GM12878 (cell line): ENCODE results near the gene DAAM2.

Source experiments
- TCF12 ChIP-seq: IDR thresholded peaks from 2 replicates; pipeline ENCODE4 v1.6.1; 2011; ENCODE audit warnings: low read depth, mild to moderate bottlenecking, low read length
- TF ChIP-seq, protein P1 (sequence below), 3 experiments: IDR thresholded peaks in 2 of 3; conservative IDR thresholded peaks in 1 of 3; 2 replicates each; pipeline ENCODE4 v1.5.1; 2011; ENCODE audit warnings: low read depth in 3 of 3, low read length in 3 of 3, mild to moderate bottlenecking in 3 of 3, control low read depth in 2 of 3, moderate library complexity in 2 of 3, inconsistent platforms in 1 of 3, mixed read lengths in 1 of 3; ENCODE audit not compliant: control insufficient read depth in 2 of 3, insufficient read depth in 1 of 3; ENCODE audit errors: extremely low read depth in 1 of 3
- TF ChIP-seq, protein P2 (sequence below): fragments of 450-650 bp; IDR thresholded peaks from 2 replicates; pipeline ENCODE4 v1.6.1; 2017; ENCODE audit warnings: antibody characterized with exemption, mild to moderate bottlenecking, moderate library complexity

DNA sequence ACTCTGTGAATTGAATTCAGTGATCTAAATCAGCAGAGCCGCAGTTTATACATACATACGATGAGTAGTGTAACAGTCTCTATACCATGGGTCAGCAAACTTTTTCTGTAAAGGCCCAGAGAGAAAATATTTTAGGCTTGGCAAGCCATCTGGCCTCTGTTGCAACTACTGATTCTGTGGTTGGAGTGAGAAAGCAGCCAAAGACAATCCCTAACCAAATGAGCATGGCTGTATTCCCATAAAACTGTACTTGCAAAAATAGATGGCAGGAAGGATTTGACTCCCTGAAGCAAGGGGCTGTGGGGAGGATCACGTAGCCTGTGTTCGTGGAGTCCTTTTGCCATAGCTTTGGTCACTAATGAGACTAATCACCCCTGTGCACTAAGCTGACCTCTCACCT lies 160.0 kb downstream of the DAAM2 start:
- TF ChIP-seq, protein P1, sequence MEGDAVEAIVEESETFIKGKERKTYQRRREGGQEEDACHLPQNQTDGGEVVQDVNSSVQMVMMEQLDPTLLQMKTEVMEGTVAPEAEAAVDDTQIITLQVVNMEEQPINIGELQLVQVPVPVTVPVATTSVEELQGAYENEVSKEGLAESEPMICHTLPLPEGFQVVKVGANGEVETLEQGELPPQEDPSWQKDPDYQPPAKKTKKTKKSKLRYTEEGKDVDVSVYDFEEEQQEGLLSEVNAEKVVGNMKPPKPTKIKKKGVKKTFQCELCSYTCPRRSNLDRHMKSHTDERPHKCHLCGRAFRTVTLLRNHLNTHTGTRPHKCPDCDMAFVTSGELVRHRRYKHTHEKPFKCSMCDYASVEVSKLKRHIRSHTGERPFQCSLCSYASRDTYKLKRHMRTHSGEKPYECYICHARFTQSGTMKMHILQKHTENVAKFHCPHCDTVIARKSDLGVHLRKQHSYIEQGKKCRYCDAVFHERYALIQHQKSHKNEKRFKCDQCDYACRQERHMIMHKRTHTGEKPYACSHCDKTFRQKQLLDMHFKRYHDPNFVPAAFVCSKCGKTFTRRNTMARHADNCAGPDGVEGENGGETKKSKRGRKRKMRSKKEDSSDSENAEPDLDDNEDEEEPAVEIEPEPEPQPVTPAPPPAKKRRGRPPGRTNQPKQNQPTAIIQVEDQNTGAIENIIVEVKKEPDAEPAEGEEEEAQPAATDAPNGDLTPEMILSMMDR (IDR thresholded peaks at IDR 0.05 in 2 of 3, conservative IDR thresholded peaks at IDR 0.05 in 1 of 3; ENCODE audit: control insufficient read depth in 2 of 3, extremely low read depth in 1 of 3, insufficient read depth in 1 of 3, low read depth in 3 of 3, low read length in 3 of 3) = no peak
- TF ChIP-seq, protein P2, sequence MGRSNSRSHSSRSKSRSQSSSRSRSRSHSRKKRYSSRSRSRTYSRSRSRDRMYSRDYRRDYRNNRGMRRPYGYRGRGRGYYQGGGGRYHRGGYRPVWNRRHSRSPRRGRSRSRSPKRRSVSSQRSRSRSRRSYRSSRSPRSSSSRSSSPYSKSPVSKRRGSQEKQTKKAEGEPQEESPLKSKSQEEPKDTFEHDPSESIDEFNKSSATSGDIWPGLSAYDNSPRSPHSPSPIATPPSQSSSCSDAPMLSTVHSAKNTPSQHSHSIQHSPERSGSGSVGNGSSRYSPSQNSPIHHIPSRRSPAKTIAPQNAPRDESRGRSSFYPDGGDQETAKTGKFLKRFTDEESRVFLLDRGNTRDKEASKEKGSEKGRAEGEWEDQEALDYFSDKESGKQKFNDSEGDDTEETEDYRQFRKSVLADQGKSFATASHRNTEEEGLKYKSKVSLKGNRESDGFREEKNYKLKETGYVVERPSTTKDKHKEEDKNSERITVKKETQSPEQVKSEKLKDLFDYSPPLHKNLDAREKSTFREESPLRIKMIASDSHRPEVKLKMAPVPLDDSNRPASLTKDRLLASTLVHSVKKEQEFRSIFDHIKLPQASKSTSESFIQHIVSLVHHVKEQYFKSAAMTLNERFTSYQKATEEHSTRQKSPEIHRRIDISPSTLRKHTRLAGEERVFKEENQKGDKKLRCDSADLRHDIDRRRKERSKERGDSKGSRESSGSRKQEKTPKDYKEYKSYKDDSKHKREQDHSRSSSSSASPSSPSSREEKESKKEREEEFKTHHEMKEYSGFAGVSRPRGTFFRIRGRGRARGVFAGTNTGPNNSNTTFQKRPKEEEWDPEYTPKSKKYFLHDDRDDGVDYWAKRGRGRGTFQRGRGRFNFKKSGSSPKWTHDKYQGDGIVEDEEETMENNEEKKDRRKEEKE = no peak
- TF ChIP-seq TCF12 = no peak
